ENCODE results near the gene SLC35F3. TPM values are rescaled to one million over a fixed set of nuclear protein-coding genes. Genes with fewer than 3 reads are reported as not detected.
"Not testable (repeated sequence)": the region's sequence is repeated elsewhere in the genome, so short reads cannot be mapped to it uniquely, and the experiment has no call there.

Gene SLC35F3
- total RNA-seq, 2 experiments from 2014 or later = not detected

- no peak overlapping the region for H3K4me3 ChIP-seq (ENCODE audit: low read depth, low read length, poor library complexity, severe bottlenecking)
- no peak for DNase-seq (ENCODE audit: low spot score)
- no peaks in the 10 kb centered on the region for H3K9me2 ChIP-seq (ENCODE audit: insufficient read depth, low read length)
- CTCF ChIA-PET (ENCODE audit: unreplicated experiment) = no interaction called here
- no TSS peak for BruUV-seq (replicated peaks)
- no peak overlapping the region for H3K4me2 ChIP-seq (ENCODE audit: low read length)
- H4K20me1 ChIP-seq (ENCODE audit: insufficient read depth, low read length) = no peaks in the 10 kb centered on the region
- no peaks in the 10 kb centered on the region for H3K4me1 ChIP-seq (ENCODE audit: insufficient read depth, low read length, poor library complexity, severe bottlenecking)
- H3K79me2 ChIP-seq (ENCODE audit: insufficient read depth, low read depth, low read length) = no peaks in the 10 kb centered on the region
- intact Hi-C loops (cut with micrococcal nuclease; ENCODE audit: unreplicated experiment) = no loop called here
- no peak overlapping the region for H2AFZ ChIP-seq (ENCODE audit: low read length)
- TF ChIP-seq EZH2phosphoT487 (IDR thresholded peaks at IDR 0.05; ENCODE audit: borderline replicate concordance, low read depth, low read length) (no peak), CTCF (conservative IDR thresholded peaks at IDR 0.05; ENCODE audit: low read length) (no peak)
- H3K27ac ChIP-seq (ENCODE audit: low read depth, low read length, poor library complexity, severe bottlenecking) = no peak overlapping the region
- POLR2A ChIA-PET = interaction anchor here (0.6 kb wide), 1 partner anchor 1318 kb away, joined by 3 read pairs; no protein-coding TSS in a partner anchor
- H3K9me3 ChIP-seq (ENCODE audit: low read length) = no peaks in the 10 kb centered on the region
- H3K36me3 ChIP-seq (ENCODE audit: insufficient read depth, low read length) = no peaks in the 10 kb centered on the region
Measured at GRCh38 chr1:234300096-234300495, 395.6 kb downstream of the SLC35F3 start.

DNA sequence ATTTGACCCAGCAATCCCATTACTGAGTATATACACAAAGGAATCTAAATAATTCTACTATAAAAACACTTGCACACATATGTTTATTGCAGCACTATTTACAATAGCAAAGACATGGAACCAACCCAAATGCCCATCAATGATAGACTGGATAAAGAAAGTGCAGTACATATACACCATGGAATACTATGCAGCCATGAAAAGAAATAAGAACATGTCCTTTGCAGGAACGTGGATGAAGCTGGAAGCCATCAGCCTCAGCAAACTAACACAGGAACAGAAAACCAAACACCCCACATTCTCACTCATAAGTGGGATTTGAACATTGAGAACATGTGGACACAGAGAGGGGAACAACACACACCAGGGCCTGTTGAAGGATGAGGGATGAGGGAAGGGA lies 397.2 kb downstream of the SLC35F3 start:
- H3K27ac ChIP-seq (ENCODE audit: low read depth, low read length, poor library complexity, severe bottlenecking); BruUV-seq (replicated peaks); H3K4me2 ChIP-seq (ENCODE audit: low read length); H2AFZ ChIP-seq (ENCODE audit: low read length); H3K4me1 ChIP-seq (ENCODE audit: insufficient read depth, low read length, poor library complexity, severe bottlenecking); H4K20me1 ChIP-seq (ENCODE audit: insufficient read depth, low read length); DNase-seq (ENCODE audit: low spot score); intact Hi-C loops (cut with micrococcal nuclease; ENCODE audit: unreplicated experiment); H3K4me3 ChIP-seq (ENCODE audit: low read depth, low read length, poor library complexity, severe bottlenecking); H3K36me3 ChIP-seq (ENCODE audit: insufficient read depth, low read length); H3K9me2 ChIP-seq (ENCODE audit: insufficient read depth, low read length); CTCF ChIA-PET (ENCODE audit: unreplicated experiment); H3K9me3 ChIP-seq (ENCODE audit: low read length); POLR2A ChIA-PET; H3K79me2 ChIP-seq (ENCODE audit: insufficient read depth, low read depth, low read length): not testable (repeated sequence)

DNA sequence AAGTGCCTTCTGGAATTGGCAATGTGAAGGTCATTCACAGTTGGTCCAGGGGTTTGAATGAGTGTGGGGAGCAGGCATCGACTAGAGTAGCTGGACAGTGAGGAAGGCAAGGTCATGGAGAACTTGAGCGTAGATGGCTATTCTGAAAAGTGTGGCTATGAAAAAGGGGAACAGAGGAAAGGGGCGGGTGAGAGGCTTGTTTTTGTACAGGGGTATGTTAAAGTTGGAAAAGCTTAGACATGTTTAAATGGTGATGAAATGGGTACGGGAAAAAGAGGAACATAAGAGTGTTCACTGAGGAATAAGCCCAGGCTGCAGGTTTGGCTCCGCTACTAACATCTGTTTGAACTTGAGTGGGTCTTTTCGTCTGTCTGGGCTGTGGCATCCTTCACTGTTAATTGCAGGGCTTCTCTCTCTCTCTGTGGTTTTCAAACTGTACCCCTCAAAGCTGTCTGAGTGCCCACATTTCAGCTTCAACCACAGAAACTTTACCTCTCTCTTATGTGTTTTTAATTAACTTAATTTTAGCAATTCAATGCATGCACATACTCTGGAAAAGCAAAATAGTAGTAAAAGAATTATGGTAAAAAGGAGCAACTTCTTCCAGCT lies 398.0 kb downstream of the SLC35F3 start:
- BruUV-seq (replicated peaks) = no TSS peak
- POLR2A ChIA-PET = no interaction called here
- CTCF ChIA-PET (ENCODE audit: unreplicated experiment) = no interaction called here

More for the DNA sequence above, 398.0 kb downstream of the SLC35F3 start:
- intact Hi-C loops (cut with micrococcal nuclease; ENCODE audit: unreplicated experiment) = no loop called here
- no peaks in the 10 kb centered on the region for H4K20me1 ChIP-seq (ENCODE audit: insufficient read depth, low read length)
- no peak overlapping the region for H3K4me3 ChIP-seq (ENCODE audit: low read depth, low read length, poor library complexity, severe bottlenecking)
- no peak overlapping the region for H2AFZ ChIP-seq (ENCODE audit: low read length)
- no peak for DNase-seq (ENCODE audit: low spot score)
- no peak overlapping the region for H3K27ac ChIP-seq (ENCODE audit: low read depth, low read length, poor library complexity, severe bottlenecking)
- TF ChIP-seq CTCF (conservative IDR thresholded peaks at IDR 0.05; ENCODE audit: low read length) (no peak), EZH2phosphoT487 (IDR thresholded peaks at IDR 0.05; ENCODE audit: borderline replicate concordance, low read depth, low read length) (no peak)
- no peaks in the 10 kb centered on the region for H3K79me2 ChIP-seq (ENCODE audit: insufficient read depth, low read depth, low read length)
- no peaks in the 10 kb centered on the region for H3K9me2 ChIP-seq (ENCODE audit: insufficient read depth, low read length)
- no peaks in the 10 kb centered on the region for H3K4me1 ChIP-seq (ENCODE audit: insufficient read depth, low read length, poor library complexity, severe bottlenecking)
- no peaks in the 10 kb centered on the region for H3K36me3 ChIP-seq (ENCODE audit: insufficient read depth, low read length)
- H3K9me3 ChIP-seq (ENCODE audit: low read length) = no peaks in the 10 kb centered on the region
- no peak overlapping the region for H3K4me2 ChIP-seq (ENCODE audit: low read length)
